ENCODE measurements around the gene NEK10. TPM values are rescaled to one million over a fixed set of nuclear protein-coding genes. Genes with fewer than 3 reads are reported as not detected.

Gene NEK10
- total and polyA plus RNA-seq, 2 of the 13 experiments (the other 11 are each of a cell fraction or from before 2014, with no cell fraction given) = 2.8 to 14.2 TPM

DNA sequence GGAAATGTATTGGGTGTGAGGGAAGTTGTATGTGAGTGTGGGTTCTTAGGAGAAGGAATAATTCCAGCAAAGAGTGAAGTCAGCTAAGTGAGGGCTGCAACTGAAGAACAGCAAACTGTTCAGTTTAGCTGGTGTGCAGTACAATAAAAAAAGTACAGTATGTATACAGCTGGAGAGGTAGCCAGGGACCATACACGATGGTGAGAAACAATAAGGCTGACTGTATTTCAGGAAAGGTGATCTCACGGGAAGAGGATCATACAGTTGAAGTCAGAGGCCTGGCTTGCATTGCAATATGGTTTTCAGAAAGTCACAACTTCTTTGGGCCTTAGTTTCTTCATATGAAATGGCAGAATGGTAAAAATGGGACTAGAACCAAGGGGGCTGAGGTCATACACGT lies 222.4 kb downstream of the NEK10 start (continued):
- TF ChIP-seq, protein P1, sequence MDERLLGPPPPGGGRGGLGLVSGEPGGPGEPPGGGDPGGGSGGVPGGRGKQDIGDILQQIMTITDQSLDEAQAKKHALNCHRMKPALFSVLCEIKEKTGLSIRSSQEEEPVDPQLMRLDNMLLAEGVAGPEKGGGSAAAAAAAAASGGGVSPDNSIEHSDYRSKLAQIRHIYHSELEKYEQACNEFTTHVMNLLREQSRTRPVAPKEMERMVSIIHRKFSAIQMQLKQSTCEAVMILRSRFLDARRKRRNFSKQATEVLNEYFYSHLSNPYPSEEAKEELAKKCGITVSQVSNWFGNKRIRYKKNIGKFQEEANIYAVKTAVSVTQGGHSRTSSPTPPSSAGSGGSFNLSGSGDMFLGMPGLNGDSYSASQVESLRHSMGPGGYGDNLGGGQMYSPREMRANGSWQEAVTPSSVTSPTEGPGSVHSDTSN (CRISPR knock-in tag; IDR thresholded peaks at IDR 0.05) = no peak
- no peak for TF ChIP-seq NFE2 (CRISPR knock-in tag; IDR thresholded peaks at IDR 0.05)
- TF ChIP-seq ZNF207 (IDR thresholded peaks at IDR 0.05; ENCODE audit: borderline replicate concordance) = no peak
- TF ChIP-seq KMT2B (CRISPR knock-in tag; IDR thresholded peaks at IDR 0.05) = no peak
- TF ChIP-seq, protein P2, sequence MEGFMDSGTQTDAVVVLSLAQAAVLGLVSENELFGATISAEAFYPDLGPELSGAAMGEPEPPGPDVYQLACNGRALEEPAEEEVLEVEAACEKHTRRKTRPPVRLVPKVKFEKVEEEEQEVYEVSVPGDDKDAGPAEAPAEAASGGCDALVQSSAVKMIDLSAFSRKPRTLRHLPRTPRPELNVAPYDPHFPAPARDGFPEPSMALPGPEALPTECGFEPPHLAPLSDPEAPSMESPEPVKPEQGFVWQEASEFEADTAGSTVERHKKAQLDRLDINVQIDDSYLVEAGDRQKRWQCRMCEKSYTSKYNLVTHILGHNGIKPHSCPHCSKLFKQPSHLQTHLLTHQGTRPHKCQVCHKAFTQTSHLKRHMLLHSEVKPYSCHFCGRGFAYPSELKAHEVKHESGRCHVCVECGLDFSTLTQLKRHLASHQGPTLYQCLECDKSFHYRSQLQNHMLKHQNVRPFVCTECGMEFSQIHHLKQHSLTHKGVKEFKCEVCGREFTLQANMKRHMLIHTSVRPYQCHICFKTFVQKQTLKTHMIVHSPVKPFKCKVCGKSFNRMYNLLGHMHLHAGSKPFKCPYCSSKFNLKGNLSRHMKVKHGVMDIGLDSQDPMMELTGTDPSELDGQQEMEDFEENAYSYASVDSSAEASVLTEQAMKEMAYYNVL (CRISPR knock-in tag; IDR thresholded peaks at IDR 0.05; ENCODE audit: borderline replicate concordance) = no peak
- TF ChIP-seq ISX (CRISPR knock-in tag; conservative IDR thresholded peaks at IDR 0.05) = no peak
- TF ChIP-seq ZNF670 (CRISPR knock-in tag; IDR thresholded peaks at IDR 0.05; ENCODE audit: borderline replicate concordance) = no peak

DNA sequence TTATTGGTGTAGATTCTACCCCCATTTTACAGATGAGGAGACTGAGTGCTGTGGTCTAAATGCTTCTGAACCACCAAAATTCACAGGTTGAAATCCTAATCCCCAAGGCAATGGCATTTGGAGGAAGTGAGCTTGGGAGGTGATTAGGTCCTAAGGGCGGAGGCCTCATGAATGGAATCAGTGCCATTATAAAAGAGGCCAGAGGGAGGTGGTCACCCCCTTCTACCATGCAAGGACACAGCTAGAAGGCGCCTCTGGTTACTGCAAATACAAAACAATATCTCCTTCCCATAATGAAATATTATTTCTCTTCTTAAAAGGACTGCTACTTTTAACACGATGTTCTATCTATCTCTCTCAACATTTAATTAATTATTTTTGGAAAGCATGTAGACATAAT lies 223.5 kb downstream of the NEK10 start:
- TF ChIP-seq NCOR1 (IDR thresholded peaks at IDR 0.05; ENCODE audit: borderline replicate concordance, low read length) (no peak), ZNF629 (CRISPR knock-in tag; conservative IDR thresholded peaks at IDR 0.05) (peak; percentile 43; the same call in 1 of the 2 replicates), ZNF343 (CRISPR knock-in tag; IDR thresholded peaks at IDR 0.05) (no peak)
- H3K4me3 ChIP-seq (replicated peaks in 1 of 3; ENCODE audit: insufficient read depth in 1 of 3, low read depth in 2 of 3, low read length in 3 of 3) = no peak overlapping the region
- WGBS (ENCODE audit: low lambda C conversion rate) = 97% methylated on average over 3 of the region's 3 CpGs
- H2AFZ ChIP-seq (ENCODE audit: low read length) = no peak overlapping the region
- H3K79me2 ChIP-seq (ENCODE audit: insufficient read depth, low read length) = no peaks in the 10 kb centered on the region
- H3K9me3 ChIP-seq (ENCODE audit: low read length) = peaks cover 5% of the 10 kb centered on the region; the same call in 1 of the 2 replicates
- no peak overlapping the region for H3K27ac ChIP-seq (ENCODE audit: extremely low read length, insufficient read depth, low read length)
- no peaks in the 10 kb centered on the region for H4K20me1 ChIP-seq (ENCODE audit: insufficient read depth, low read length)
- ChIA-PET CTCF (ENCODE audit: low intra/inter-chr PET ratio, low total read pairs) (no interaction called here), POLR2A (no interaction called here)
- in situ Hi-C loops (cut with HindIII; ENCODE audit: extremely low pct_ligation_motif_present, low pct_unique_long_range_greater_than_20kb) = loop anchor here (25.0 kb wide), 2 partner anchors 317 to 517 kb away; no protein-coding TSS in a partner anchor
- FAIRE-seq (no peak), ATAC-seq (no peak), DNase-seq (ENCODE audit: low spot score) (no peak)
- no peaks in the 10 kb centered on the region for H3K36me3 ChIP-seq (replicated peaks in 1 of 2; ENCODE audit: control insufficient read depth in 1 of 2, insufficient read depth in 2 of 2, low read length in 2 of 2)
- no peak overlapping the region for H3K9ac ChIP-seq (ENCODE audit: insufficient read depth, low read depth, low read length)
- H3K4me2 ChIP-seq (ENCODE audit: low read depth, low read length) = no peak overlapping the region
- intact Hi-C loops (cut with micrococcal nuclease; ENCODE audit: unreplicated experiment) = no loop called here
- H3K27me3 ChIP-seq (ENCODE audit: control insufficient read depth in 1 of 2, insufficient read depth in 2 of 2, low read length in 2 of 2) = no peaks in the 10 kb centered on the region
- no TSS peak for BruUV-seq (replicated peaks)
- no peaks in the 10 kb centered on the region for H3K4me1 ChIP-seq (ENCODE audit: insufficient read depth, low read length)

Data from HepG2 (cell line).